GM21367 (cell line): ENCODE results near the gene THOC7.
A peak's percentile ranks its signal among the peaks of the same experiment; 100 is the strongest.

Experiments
- ATAC-seq: cut with Tn5 transposase; IDR thresholded peaks from one replicate; pipeline ENCODE4 v1.9.1; 2021; ENCODE audit not compliant: unreplicated experiment

The THOC7 gene

GRCh38 chr3:63847718-63848450 lies 15.7 kb downstream of the THOC7 start:
- no peak for ATAC-seq

- ATAC-seq = no peak
Measured at GRCh38 chr3:63845215-63845614, 18.4 kb downstream of the THOC7 start.

GRCh38 chr3:63842127-63842526 lies 21.5 kb downstream of the THOC7 start:
- no peak for ATAC-seq

- no peak for ATAC-seq
Measured at GRCh38 chr3:63841704-63842103, 21.9 kb downstream of the THOC7 start.

GRCh38 chr3:63832395-63832794 lies 31.2 kb downstream of the THOC7 start:
- no peak for ATAC-seq

GRCh38 chr3:63830526-63830925 lies 33.1 kb downstream of the THOC7 start:
- ATAC-seq = no peak

GRCh38 chr3:63824309-63824708 lies 39.3 kb downstream of the THOC7 start:
- ATAC-seq = no peak

GRCh38 chr3:63819151-63819398 lies 44.5 kb downstream of the THOC7 start, which contains the start of gene C3orf49:
C3orf49 (plus strand) TSS chr3:63819299; CDS start chr3:63819472, 173 bp downstream.
- ATAC-seq = no peak

- ATAC-seq = peak; percentile 92
Measured at GRCh38 chr3:63818282-63819150, 45.1 kb downstream of the THOC7 start.

- ATAC-seq = no peak
Measured at GRCh38 chr3:63817225-63817624, 46.4 kb downstream of the THOC7 start.

- no peak for ATAC-seq
Measured at GRCh38 chr3:63814237-63814636, 49.4 kb downstream of the THOC7 start.

- no peak for ATAC-seq
Measured at GRCh38 chr3:63809607-63810006, 54.0 kb downstream of the THOC7 start.

- ATAC-seq = no peak
Measured at GRCh38 chr3:63808633-63809032, 55.0 kb downstream of the THOC7 start.

- no peak for ATAC-seq
Measured at GRCh38 chr3:63807961-63808565, 55.5 kb downstream of the THOC7 start.

- ATAC-seq = no peak
Measured at GRCh38 chr3:63803911-63804310, 59.7 kb downstream of the THOC7 start.

- no peak for ATAC-seq
Measured at GRCh38 chr3:63800097-63800496, 63.5 kb downstream of the THOC7 start.

GRCh38 chr3:63798949-63799348 lies 64.7 kb downstream of the THOC7 start:
- no peak for ATAC-seq

GRCh38 chr3:63798544-63798943 lies 65.1 kb downstream of the THOC7 start:
- no peak for ATAC-seq

GRCh38 chr3:63795438-63795837 lies 68.2 kb downstream of the THOC7 start:
- no peak for ATAC-seq

- ATAC-seq = no peak
Measured at GRCh38 chr3:63791974-63792373, 71.6 kb downstream of the THOC7 start.
